ENCODE data around the gene CDC45. TPM values are rescaled to one million over a fixed set of nuclear protein-coding genes. Genes with fewer than 3 reads are reported as not detected.

Gene CDC45
- total RNA-seq, 1 experiment from 2014 or later = 44.6 TPM

DNA sequence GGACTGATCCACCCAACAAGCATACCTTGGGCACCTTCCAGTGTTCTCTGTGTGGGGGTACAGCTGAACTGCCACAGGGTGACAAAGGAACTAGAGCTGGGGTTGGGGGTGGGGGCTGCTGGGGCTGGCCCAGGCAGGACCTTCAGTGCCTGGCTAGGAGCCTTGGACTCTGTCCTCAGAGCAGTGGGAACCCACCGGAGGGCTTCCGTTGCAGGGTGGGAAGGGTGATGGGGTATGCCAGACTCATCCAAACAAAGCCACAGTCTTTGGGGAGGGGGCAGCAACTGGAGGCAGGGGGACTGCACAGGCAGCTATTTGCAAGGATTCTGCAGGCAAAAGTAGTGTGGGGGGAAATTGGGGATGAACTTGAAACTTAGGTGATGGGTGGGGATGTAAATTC, 80.2 kb downstream of the CDC45 start:
- Mint-ChIP-seq H3K4me1 (ENCODE audit: low read depth, unreplicated experiment) (no peaks in the 10 kb centered on the region), H3K9me3 (ENCODE audit: unreplicated experiment) (no peaks in the 10 kb centered on the region), H3K27ac (ENCODE audit: unreplicated experiment) (no peak overlapping the region), H3K36me3 (ENCODE audit: insufficient read depth, unreplicated experiment) (no peaks in the 10 kb centered on the region), H3K4me3 (ENCODE audit: unreplicated experiment) (no peak overlapping the region), H3K27me3 (ENCODE audit: insufficient read depth, unreplicated experiment) (peaks cover 2% of the 10 kb centered on the region)
- ChIA-PET POLR2A (no interaction called here), CTCF (interaction anchor here (0.7 kb wide), 1 partner anchor 117 kb away, joined by 3 read pairs; no protein-coding TSS in a partner anchor)
- H3K27me3 ChIP-seq (replicated peaks; ENCODE audit: control insufficient read depth, insufficient read depth, low read length) = no peaks in the 10 kb centered on the region
- no peaks in the 10 kb centered on the region for H3K36me3 ChIP-seq (ENCODE audit: control insufficient read depth, insufficient read depth, low read length)
- no peaks in the 10 kb centered on the region for H3K4me1 ChIP-seq
- DNase-seq = no peak
- BruUV-seq (replicated peaks) = no TSS peak
- intact Hi-C loops (cut with micrococcal nuclease; ENCODE audit: unreplicated experiment) = no loop called here
- no peak overlapping the region for H3K4me3 ChIP-seq (ENCODE audit: low read depth, low read length)
- TF ChIP-seq, protein P1, sequence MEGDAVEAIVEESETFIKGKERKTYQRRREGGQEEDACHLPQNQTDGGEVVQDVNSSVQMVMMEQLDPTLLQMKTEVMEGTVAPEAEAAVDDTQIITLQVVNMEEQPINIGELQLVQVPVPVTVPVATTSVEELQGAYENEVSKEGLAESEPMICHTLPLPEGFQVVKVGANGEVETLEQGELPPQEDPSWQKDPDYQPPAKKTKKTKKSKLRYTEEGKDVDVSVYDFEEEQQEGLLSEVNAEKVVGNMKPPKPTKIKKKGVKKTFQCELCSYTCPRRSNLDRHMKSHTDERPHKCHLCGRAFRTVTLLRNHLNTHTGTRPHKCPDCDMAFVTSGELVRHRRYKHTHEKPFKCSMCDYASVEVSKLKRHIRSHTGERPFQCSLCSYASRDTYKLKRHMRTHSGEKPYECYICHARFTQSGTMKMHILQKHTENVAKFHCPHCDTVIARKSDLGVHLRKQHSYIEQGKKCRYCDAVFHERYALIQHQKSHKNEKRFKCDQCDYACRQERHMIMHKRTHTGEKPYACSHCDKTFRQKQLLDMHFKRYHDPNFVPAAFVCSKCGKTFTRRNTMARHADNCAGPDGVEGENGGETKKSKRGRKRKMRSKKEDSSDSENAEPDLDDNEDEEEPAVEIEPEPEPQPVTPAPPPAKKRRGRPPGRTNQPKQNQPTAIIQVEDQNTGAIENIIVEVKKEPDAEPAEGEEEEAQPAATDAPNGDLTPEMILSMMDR (IDR thresholded peaks at IDR 0.05; ENCODE audit: insufficient read depth in 1 of 2, low read depth in 1 of 2, low read length in 1 of 2, severe bottlenecking in 1 of 2, unreplicated experiment in 1 of 2) = no peak
- H3K9me3 ChIP-seq = no peaks in the 10 kb centered on the region

GRCh38 chr22:19565382-19566278, 85.9 kb downstream of the CDC45 start:
- H3K27me3 Mint-ChIP-seq (ENCODE audit: insufficient read depth, unreplicated experiment) = peaks cover 14% of the 10 kb centered on the region
- BruUV-seq (replicated peaks) = no TSS peak
- POLR2A ChIA-PET = no interaction called here

More at GRCh38 chr22:19565382-19566278, 85.9 kb downstream of the CDC45 start:
- no peaks in the 10 kb centered on the region for H3K9me3 Mint-ChIP-seq (ENCODE audit: unreplicated experiment)
- Histone ChIP-seq H3K4me3 (ENCODE audit: low read depth, low read length) (no peak overlapping the region), H3K4me1 (no peaks in the 10 kb centered on the region), H3K9me3 (no peaks in the 10 kb centered on the region), H3K27me3 (replicated peaks; ENCODE audit: control insufficient read depth, insufficient read depth, low read length) (no peaks in the 10 kb centered on the region; the same call in 1 of the 2 replicates), H3K36me3 (ENCODE audit: control insufficient read depth, insufficient read depth, low read length) (no peaks in the 10 kb centered on the region)
- no peak overlapping the region for H3K4me3 Mint-ChIP-seq (ENCODE audit: unreplicated experiment)
- no peak for DNase-seq
- TF ChIP-seq, protein P1 (IDR thresholded peaks at IDR 0.05; ENCODE audit: insufficient read depth in 1 of 2, low read depth in 1 of 2, low read length in 1 of 2, severe bottlenecking in 1 of 2, unreplicated experiment in 1 of 2) = no peak
- no peaks in the 10 kb centered on the region for H3K4me1 Mint-ChIP-seq (ENCODE audit: low read depth, unreplicated experiment)
- intact Hi-C loops (cut with micrococcal nuclease; ENCODE audit: unreplicated experiment) = no loop called here
- H3K27ac Mint-ChIP-seq (ENCODE audit: unreplicated experiment) = no peak overlapping the region
- CTCF ChIA-PET = interaction anchor here (0.6 kb wide), 1 partner anchor 66 kb away, joined by 3 read pairs; no protein-coding TSS in a partner anchor
- H3K36me3 Mint-ChIP-seq (ENCODE audit: insufficient read depth, unreplicated experiment) = no peaks in the 10 kb centered on the region
